BE2C (cell line): ENCODE results near the gene LLPH.

Experiments used
- DNase-seq: peaks from one replicate; pipeline ENCODE4 v3.0.0-alpha.2; 2020
- H3K27me3 ChIP-seq: fragments of 250-450 bp; sonication (Bioruptor Pico); 2 replicates; pipeline ENCODE4 v1.5.1; 2020; ENCODE audit warnings: mild to moderate bottlenecking
- H3K36me3 ChIP-seq: fragments of 250-450 bp; sonication (Bioruptor Pico); 2 replicates; pipeline ENCODE4 v1.5.1; 2020; ENCODE audit warnings: mild to moderate bottlenecking
- H3K4me1 ChIP-seq: fragments of 250-450 bp; sonication (Bioruptor Pico); 2 replicates; pipeline ENCODE4 v1.5.1; 2020
- H3K4me3 ChIP-seq: 2 replicates; pipeline ENCODE4 v1.5.1; 2011; ENCODE audit warnings: low read depth, low read length
- H3K9me3 ChIP-seq: fragments of 250-450 bp; sonication (Bioruptor Pico); 2 replicates; pipeline ENCODE4 v1.5.1; 2020
- TF ChIP-seq, protein P1 (sequence below): IDR thresholded peaks from 2 replicates; pipeline ENCODE4 v1.5.1; 2012; ENCODE audit warnings: mild to moderate bottlenecking, low read depth, low read length

The LLPH gene

DNA sequence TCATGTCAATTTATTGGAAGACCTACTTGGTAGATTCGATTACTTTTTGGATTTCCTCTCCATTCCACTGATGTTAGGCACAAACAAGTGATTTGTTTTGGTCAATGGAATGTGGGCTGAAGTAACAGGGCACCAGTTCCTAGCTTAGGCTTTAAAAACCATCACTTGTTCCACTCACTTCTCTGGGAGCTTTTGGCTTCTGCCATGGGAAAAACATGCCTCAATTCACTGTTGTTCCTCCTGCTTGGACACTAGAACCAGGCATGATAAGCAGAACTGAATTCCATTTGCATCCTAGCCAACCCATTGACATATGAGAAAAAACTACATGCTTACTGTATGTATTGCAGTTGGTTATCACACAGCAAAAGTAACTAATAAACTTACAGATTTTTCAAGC, 47.8 kb downstream of the LLPH start:
- no peaks in the 10 kb centered on the region for H3K9me3 ChIP-seq
- H3K27me3 ChIP-seq = no peaks in the 10 kb centered on the region
- TF ChIP-seq, protein P1, sequence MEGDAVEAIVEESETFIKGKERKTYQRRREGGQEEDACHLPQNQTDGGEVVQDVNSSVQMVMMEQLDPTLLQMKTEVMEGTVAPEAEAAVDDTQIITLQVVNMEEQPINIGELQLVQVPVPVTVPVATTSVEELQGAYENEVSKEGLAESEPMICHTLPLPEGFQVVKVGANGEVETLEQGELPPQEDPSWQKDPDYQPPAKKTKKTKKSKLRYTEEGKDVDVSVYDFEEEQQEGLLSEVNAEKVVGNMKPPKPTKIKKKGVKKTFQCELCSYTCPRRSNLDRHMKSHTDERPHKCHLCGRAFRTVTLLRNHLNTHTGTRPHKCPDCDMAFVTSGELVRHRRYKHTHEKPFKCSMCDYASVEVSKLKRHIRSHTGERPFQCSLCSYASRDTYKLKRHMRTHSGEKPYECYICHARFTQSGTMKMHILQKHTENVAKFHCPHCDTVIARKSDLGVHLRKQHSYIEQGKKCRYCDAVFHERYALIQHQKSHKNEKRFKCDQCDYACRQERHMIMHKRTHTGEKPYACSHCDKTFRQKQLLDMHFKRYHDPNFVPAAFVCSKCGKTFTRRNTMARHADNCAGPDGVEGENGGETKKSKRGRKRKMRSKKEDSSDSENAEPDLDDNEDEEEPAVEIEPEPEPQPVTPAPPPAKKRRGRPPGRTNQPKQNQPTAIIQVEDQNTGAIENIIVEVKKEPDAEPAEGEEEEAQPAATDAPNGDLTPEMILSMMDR = no peak
- no peak overlapping the region for H3K4me3 ChIP-seq
- no peaks in the 10 kb centered on the region for H3K36me3 ChIP-seq
- H3K4me1 ChIP-seq = no peaks in the 10 kb centered on the region
- no peak for DNase-seq

DNA sequence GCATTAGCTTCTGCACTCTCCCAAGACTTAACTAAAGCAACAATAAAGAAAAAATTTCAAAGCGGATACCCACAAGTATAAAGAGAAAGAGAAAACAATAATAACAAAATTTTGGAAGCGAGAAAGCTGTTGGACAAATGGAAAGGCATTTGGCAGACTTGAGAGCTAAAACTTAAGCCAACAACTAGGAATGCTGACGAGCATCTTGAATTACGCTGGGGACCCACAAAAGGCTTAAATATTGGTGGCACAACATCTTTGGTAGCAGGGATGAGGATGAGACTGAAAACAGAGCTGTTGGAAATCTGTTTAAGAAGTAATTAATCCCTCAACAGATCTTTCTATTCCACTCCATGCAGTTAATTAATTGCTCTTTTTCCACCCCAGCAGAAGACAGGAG, 49.8 kb downstream of the LLPH start:
- no peak for DNase-seq
- no peaks in the 10 kb centered on the region for H3K27me3 ChIP-seq
- no peak overlapping the region for H3K4me3 ChIP-seq
- H3K36me3 ChIP-seq = no peaks in the 10 kb centered on the region
- H3K4me1 ChIP-seq = no peaks in the 10 kb centered on the region
- no peaks in the 10 kb centered on the region for H3K9me3 ChIP-seq
- TF ChIP-seq, protein P1 = no peak

DNA sequence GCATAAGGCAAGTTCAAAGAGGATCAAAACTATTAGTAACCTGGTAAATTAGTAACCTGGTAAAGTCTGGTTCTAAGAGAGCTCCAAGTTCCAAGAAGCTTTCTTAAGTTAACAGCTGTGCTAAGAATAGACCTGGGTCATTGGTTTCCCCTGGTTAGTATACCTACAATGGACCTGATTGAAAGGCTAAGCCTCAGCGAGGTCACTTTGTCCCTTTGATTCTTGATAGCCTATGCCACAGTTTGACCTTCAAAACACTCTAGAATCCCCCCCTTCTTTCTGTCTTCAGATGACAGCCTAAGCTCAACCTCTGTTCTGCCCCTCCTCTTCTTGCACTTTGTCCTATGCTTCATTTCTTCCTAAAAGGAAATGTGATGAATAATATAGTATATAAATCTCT, 53.0 kb downstream of the LLPH start:
- TF ChIP-seq, protein P1 = no peak

DNA sequence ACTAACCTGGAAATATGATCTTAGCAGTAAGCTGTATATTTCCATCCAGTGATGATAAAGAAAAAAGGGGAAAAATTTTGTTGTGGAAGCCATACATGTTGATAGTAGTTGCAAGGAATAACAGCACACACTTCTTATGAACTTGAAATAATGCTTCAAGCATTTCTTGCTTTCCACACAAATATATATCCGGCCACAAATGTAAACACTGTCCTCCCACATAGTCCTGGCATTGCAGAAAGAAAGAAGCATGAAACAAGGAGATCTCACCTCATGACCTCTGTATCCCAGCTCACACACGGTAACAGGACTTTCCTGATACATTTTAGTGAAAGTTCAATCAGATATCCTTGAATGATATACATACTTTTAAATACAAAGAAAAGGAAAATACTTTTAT, 56.0 kb downstream of the LLPH start:
- Histone ChIP-seq H3K36me3 (no peaks in the 10 kb centered on the region), H3K4me1 (no peaks in the 10 kb centered on the region), H3K9me3 (no peaks in the 10 kb centered on the region), H3K27me3 (no peaks in the 10 kb centered on the region), H3K4me3 (no peak overlapping the region)
- no peak for DNase-seq
- TF ChIP-seq, protein P1 = no peak

More for the DNA sequence above, 53.0 kb downstream of the LLPH start:
- DNase-seq = no peak
- no peaks in the 10 kb centered on the region for H3K27me3 ChIP-seq
- H3K4me3 ChIP-seq = no peak overlapping the region
- no peaks in the 10 kb centered on the region for H3K4me1 ChIP-seq
- no peaks in the 10 kb centered on the region for H3K36me3 ChIP-seq
- H3K9me3 ChIP-seq = no peaks in the 10 kb centered on the region

DNA sequence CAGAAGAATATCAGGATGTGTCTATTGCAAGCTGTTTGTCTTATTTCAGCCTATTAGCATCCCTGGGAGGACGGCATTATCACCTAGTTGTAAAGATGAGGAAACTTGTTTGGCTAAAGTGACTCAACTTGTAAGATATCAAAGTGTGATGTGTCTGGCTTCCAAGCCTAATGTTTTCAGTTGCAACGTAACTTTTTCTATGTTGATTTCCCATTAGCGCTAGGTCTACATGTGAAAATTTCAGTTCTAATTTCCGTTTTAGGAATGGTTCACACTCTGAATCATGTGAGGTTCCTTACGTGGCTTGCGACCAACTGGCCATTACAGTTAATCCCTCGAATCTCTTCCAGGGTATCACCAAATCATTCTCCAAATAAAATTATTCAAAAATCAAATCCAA, 58.0 kb downstream of the LLPH start:
- Histone ChIP-seq H3K4me1 (no peaks in the 10 kb centered on the region), H3K36me3 (no peaks in the 10 kb centered on the region), H3K4me3 (no peak overlapping the region), H3K9me3 (no peaks in the 10 kb centered on the region), H3K27me3 (no peaks in the 10 kb centered on the region)
- TF ChIP-seq, protein P1 = no peak
- DNase-seq = no peak

DNA sequence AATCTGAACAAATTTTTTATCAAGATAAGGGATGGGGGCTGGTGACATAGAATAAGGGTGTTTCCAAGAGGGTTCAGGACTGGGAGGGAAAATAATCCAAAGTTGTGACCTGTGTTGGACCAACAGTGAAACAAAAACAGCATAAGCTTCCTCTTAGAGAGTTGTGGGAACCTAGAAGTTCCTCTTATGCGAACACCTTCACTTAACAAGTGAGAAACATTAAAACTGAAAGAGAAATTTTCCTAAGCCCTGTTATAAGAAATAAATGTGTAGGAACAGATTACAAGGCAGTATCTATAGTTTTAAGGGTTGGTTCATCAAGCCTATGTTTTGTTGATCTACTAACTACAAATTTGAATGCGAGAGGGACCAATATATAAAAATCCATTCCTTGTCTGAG, 58.4 kb downstream of the LLPH start:
- Histone ChIP-seq H3K4me1 (no peaks in the 10 kb centered on the region), H3K36me3 (no peaks in the 10 kb centered on the region), H3K4me3 (no peak overlapping the region), H3K27me3 (no peaks in the 10 kb centered on the region), H3K9me3 (no peaks in the 10 kb centered on the region)
- DNase-seq = no peak
- TF ChIP-seq, protein P1 = no peak
